ENCODE results near the gene PTPN11.
A peak's percentile ranks its signal among the peaks of the same experiment; 100 is the strongest.

DNA sequence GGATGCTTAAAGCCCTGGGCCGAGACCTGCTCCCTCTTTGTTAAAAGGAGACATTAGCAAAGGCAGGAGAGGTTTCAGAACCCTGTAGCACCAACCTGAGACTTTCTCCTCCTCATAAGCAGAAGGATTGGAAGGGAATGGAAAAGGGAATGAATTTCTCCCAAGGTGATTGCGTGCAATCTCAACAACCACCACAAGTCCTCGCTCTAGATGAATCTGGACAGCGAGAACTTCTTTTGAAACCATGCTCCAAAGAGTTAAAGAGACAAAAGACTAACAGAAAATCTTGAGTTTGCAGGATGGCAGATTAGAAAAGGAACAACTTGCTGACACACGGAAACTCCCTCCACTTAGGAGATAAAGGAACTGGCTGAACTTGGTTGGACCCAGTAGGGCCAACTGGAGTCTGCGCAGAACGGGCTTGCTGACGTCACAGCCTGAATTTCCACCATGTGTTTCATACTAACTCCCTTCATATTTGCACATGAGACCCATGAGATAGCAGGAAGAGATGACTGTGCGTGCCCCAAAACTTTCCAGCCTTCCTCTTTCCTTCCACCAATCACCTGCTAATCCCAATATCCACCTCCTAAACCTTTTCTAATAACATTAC, 137.0 kb downstream of the PTPN11 start:
- TF ChIP-seq CEBPB (IDR thresholded peaks at IDR 0.05; ENCODE audit: low read depth): no peak
- TF ChIP-seq, protein P1, sequence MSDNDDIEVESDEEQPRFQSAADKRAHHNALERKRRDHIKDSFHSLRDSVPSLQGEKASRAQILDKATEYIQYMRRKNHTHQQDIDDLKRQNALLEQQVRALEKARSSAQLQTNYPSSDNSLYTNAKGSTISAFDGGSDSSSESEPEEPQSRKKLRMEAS (IDR thresholded peaks at IDR 0.05): no peak
- peak in 1 of 3 experiments; percentile 1; a peak in 1 of 6 replicates for TF ChIP-seq CTCF (IDR thresholded peaks at IDR 0.05 in 2 of 3, conservative IDR thresholded peaks at IDR 0.05 in 1 of 3; ENCODE audit: borderline replicate concordance in 1 of 3, insufficient read depth in 1 of 3, low read depth in 2 of 3, low read length in 2 of 3)

All from HCT116 (cell line).